Muscle layer of colon (tissue), 2 donors: ENCODE data around the gene COA7.
"Not testable (repeated sequence)": the region's sequence is repeated elsewhere in the genome, so short reads cannot be mapped to it uniquely, and the experiment has no call there.

Source experiments
- H3K27ac ChIP-seq: one replicate; pipeline ENCODE4 v1.7.0; 2013; ENCODE audit warnings: low read depth, mild to moderate bottlenecking, low read length, moderate library complexity
- H3K27me3 ChIP-seq, 2 donors: one replicate each; pipeline ENCODE4 v1.7.0; 2013; ENCODE audit warnings: low read length in 2 of 2, mild to moderate bottlenecking in 2 of 2; ENCODE audit not compliant: insufficient read depth in 2 of 2, control insufficient read depth in 1 of 2
- H3K36me3 ChIP-seq: one replicate; pipeline ENCODE4 v1.7.0; 2013; ENCODE audit warnings: mild to moderate bottlenecking, low read length; ENCODE audit not compliant: insufficient read depth
- H3K4me1 ChIP-seq: one replicate; pipeline ENCODE4 v1.7.0; 2013; ENCODE audit warnings: mild to moderate bottlenecking, low read length; ENCODE audit not compliant: insufficient read depth
- H3K4me3 ChIP-seq, 2 donors: one replicate each; pipeline ENCODE4 v1.7.0; 2013; ENCODE audit warnings: low read length in 2 of 2, low read depth in 1 of 2, mild to moderate bottlenecking in 1 of 2, moderate library complexity in 1 of 2
- H3K9ac ChIP-seq: one replicate; pipeline ENCODE4 v1.7.0; 2013; ENCODE audit warnings: low read length
- H3K9me3 ChIP-seq: one replicate; pipeline ENCODE4 v1.7.0; 2013; ENCODE audit warnings: mild to moderate bottlenecking, low read length
- donor health status: abdominal sarcoma.
- donor health status: Adenocarcinoma of cecum.

The COA7 gene

GRCh38 chr1:52695627-52696026 is 2.5 kb downstream of the COA7 start:
- peaks cover 11% of the 10 kb centered on the region for H3K36me3 ChIP-seq
- H3K4me3 ChIP-seq, result no peak overlapping the region
- no peaks in the 10 kb centered on the region for H3K27me3 ChIP-seq
- no peak overlapping the region for H3K9ac ChIP-seq
- no peaks in the 10 kb centered on the region for H3K9me3 ChIP-seq
- peaks cover 8% of the 10 kb centered on the region for H3K4me1 ChIP-seq
- H3K27ac ChIP-seq, result no peak overlapping the region

- Histone ChIP-seq H3K9me3 (no peaks in the 10 kb centered on the region), H3K4me3 (no peak overlapping the region), H3K4me1 (peaks cover 8% of the 10 kb centered on the region), H3K36me3 (peaks cover 11% of the 10 kb centered on the region), H3K27ac (no peak overlapping the region), H3K9ac (no peak overlapping the region), H3K27me3 (no peaks in the 10 kb centered on the region)
These were observed 4.3 kb downstream of the COA7 start for GRCh38 chr1:52693843-52694242.

- H3K4me1 ChIP-seq, H3K4me3 ChIP-seq, H3K9me3 ChIP-seq, H3K27me3 ChIP-seq, H3K27ac ChIP-seq, H3K9ac ChIP-seq: not testable (repeated sequence)
- H3K36me3 ChIP-seq, result peaks cover 11% of the 10 kb centered on the region
These were observed 4.8 kb downstream of the COA7 start for GRCh38 chr1:52693351-52693750.

- Histone ChIP-seq H3K4me3 (no peak overlapping the region), H3K27me3 (no peaks in the 10 kb centered on the region), H3K36me3 (peaks cover 14% of the 10 kb centered on the region), H3K9ac (no peak overlapping the region), H3K27ac (no peak overlapping the region), H3K9me3 (no peaks in the 10 kb centered on the region), H3K4me1 (peaks cover 4% of the 10 kb centered on the region)
These were observed 5.5 kb downstream of the COA7 start for GRCh38 chr1:52692697-52693096.

GRCh38 chr1:52691821-52692220 is 6.3 kb downstream of the COA7 start:
- no peaks in the 10 kb centered on the region for H3K9me3 ChIP-seq
- H3K27me3 ChIP-seq, result no peaks in the 10 kb centered on the region
- no peak overlapping the region for H3K9ac ChIP-seq
- H3K36me3 ChIP-seq, result peaks cover 23% of the 10 kb centered on the region
- H3K4me1 ChIP-seq, result no peaks in the 10 kb centered on the region
- no peak overlapping the region for H3K27ac ChIP-seq
- no peak overlapping the region for H3K4me3 ChIP-seq

GRCh38 chr1:52686830-52687229 is 11.3 kb downstream of the COA7 start:
- H3K27ac ChIP-seq, result no peak overlapping the region
- H3K4me3 ChIP-seq, result no peak overlapping the region
- peaks cover 17% of the 10 kb centered on the region for H3K36me3 ChIP-seq

GRCh38 chr1:52686261-52686751 is 11.8 kb downstream of the COA7 start:
- not testable (repeated sequence) for H3K27ac ChIP-seq

More at GRCh38 chr1:52686830-52687229, 11.3 kb downstream of the COA7 start:
- Histone ChIP-seq H3K9ac (no peak overlapping the region), H3K4me1 (no peaks in the 10 kb centered on the region), H3K27me3 (no peaks in the 10 kb centered on the region), H3K9me3 (no peaks in the 10 kb centered on the region)

GRCh38 chr1:52684545-52684944 is 13.6 kb downstream of the COA7 start:
- Histone ChIP-seq H3K27ac (no peak overlapping the region), H3K9me3 (no peaks in the 10 kb centered on the region), H3K27me3 (no peaks in the 10 kb centered on the region), H3K4me3 (no peak overlapping the region), H3K9ac (no peak overlapping the region), H3K4me1 (no peaks in the 10 kb centered on the region), H3K36me3 (peaks cover 14% of the 10 kb centered on the region)

More at GRCh38 chr1:52686261-52686751, 11.8 kb downstream of the COA7 start:
- not testable (repeated sequence) for H3K9ac ChIP-seq, H3K27me3 ChIP-seq, H3K9me3 ChIP-seq, H3K4me1 ChIP-seq, H3K4me3 ChIP-seq
- peaks cover 14% of the 10 kb centered on the region for H3K36me3 ChIP-seq

GRCh38 chr1:52683367-52683940 is 14.7 kb downstream of the COA7 start:
- no peak overlapping the region for H3K27ac ChIP-seq
- no peak overlapping the region for H3K9ac ChIP-seq
- no peaks in the 10 kb centered on the region for H3K4me1 ChIP-seq
- no peaks in the 10 kb centered on the region for H3K27me3 ChIP-seq
- peaks cover 14% of the 10 kb centered on the region for H3K36me3 ChIP-seq
- no peak overlapping the region for H3K4me3 ChIP-seq
- no peaks in the 10 kb centered on the region for H3K9me3 ChIP-seq

DNA sequence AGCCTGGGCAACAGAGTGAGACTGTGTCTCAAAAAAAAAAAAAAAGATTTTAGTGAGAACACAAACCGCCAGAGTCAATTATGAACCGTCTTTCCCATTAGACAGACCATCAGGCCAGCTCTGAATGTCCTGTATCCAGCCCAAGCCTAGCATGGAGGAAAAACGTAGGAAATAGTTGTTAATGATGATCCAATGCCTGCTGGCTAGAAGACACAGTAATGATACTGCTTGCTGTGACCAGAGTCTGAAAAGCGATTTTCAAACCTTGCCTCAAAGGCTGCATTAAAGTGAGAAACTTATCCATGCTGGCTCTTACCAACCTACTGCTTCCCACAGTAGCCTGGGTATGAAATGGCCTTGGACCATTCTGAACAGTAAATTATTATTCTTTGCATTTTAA is 17.0 kb downstream of the COA7 start:
- no peaks in the 10 kb centered on the region for H3K4me1 ChIP-seq
- H3K27me3 ChIP-seq, result no peaks in the 10 kb centered on the region
- H3K9ac ChIP-seq, result no peak overlapping the region
- no peak overlapping the region for H3K27ac ChIP-seq
- H3K9me3 ChIP-seq, result no peaks in the 10 kb centered on the region
- no peak overlapping the region for H3K4me3 ChIP-seq
- H3K36me3 ChIP-seq, result no peaks in the 10 kb centered on the region

- Histone ChIP-seq H3K27me3 (no peaks in the 10 kb centered on the region), H3K36me3 (no peaks in the 10 kb centered on the region), H3K4me3 (no peak overlapping the region), H3K27ac (no peak overlapping the region), H3K9ac (no peak overlapping the region), H3K9me3 (no peaks in the 10 kb centered on the region), H3K4me1 (no peaks in the 10 kb centered on the region)
These were observed 17.8 kb downstream of the COA7 start for GRCh38 chr1:52680353-52680752.

- H3K9me3 ChIP-seq, result no peaks in the 10 kb centered on the region
- H3K9ac ChIP-seq, result no peak overlapping the region
- no peaks in the 10 kb centered on the region for H3K27me3 ChIP-seq
- no peak overlapping the region for H3K27ac ChIP-seq
- H3K4me1 ChIP-seq, result no peaks in the 10 kb centered on the region
- H3K36me3 ChIP-seq, result no peaks in the 10 kb centered on the region
- H3K4me3 ChIP-seq, result no peak overlapping the region
These were observed 18.6 kb downstream of the COA7 start for GRCh38 chr1:52679498-52679897.
